HEK293 (cell line): ENCODE results near the gene SWAP70.

Source experiments
- ATF2 ChIP-seq: fragments of 450-650 bp; formaldehyde crosslinking; IDR thresholded peaks from 2 replicates; pipeline ENCODE4 v1.5.1; 2016; ENCODE audit warnings: missing biosample characterization, missing genetic modification characterization, low read depth
- OSR2 ChIP-seq: fragments of 450-650 bp; formaldehyde crosslinking; IDR thresholded peaks from 2 replicates; pipeline ENCODE4 v1.5.1; 2016; ENCODE audit warnings: missing biosample characterization, missing genetic modification characterization
- TCF7L2 ChIP-seq: IDR thresholded peaks from 2 replicates; pipeline ENCODE4 v1.6.1; 2011; ENCODE audit warnings: low read depth, mild to moderate bottlenecking, inconsistent platforms, low read length, moderate library complexity, borderline replicate concordance
- YY1 ChIP-seq: fragments of 450-650 bp; formaldehyde crosslinking; IDR thresholded peaks from 2 replicates; pipeline ENCODE4 v1.5.1; 2018; ENCODE audit warnings: missing biosample characterization, missing genetic modification characterization
- ZNF138 ChIP-seq: fragments of 450-650 bp; formaldehyde crosslinking; IDR thresholded peaks from 2 replicates; pipeline ENCODE4 v1.5.1; 2016; ENCODE audit warnings: missing biosample characterization, missing genetic modification characterization, borderline replicate concordance
- ZNF335 ChIP-seq: fragments of 450-650 bp; formaldehyde crosslinking; conservative IDR thresholded peaks from 2 replicates; pipeline ENCODE4 v1.5.1; 2016; ENCODE audit warnings: missing biosample characterization, missing genetic modification characterization
- ZNF558 ChIP-seq: fragments of 450-650 bp; formaldehyde crosslinking; IDR thresholded peaks from 2 replicates; pipeline ENCODE4 v1.5.1; 2016; ENCODE audit warnings: missing biosample characterization, missing genetic modification characterization
- ZSCAN4 ChIP-seq: fragments of 450-650 bp; formaldehyde crosslinking; IDR thresholded peaks from 2 replicates; pipeline ENCODE4 v1.5.1; 2017; ENCODE audit warnings: missing biosample characterization, missing genetic modification characterization
- TF ChIP-seq, protein P1 (sequence below): fragments of 450-650 bp; formaldehyde crosslinking; conservative IDR thresholded peaks from 2 replicates; pipeline ENCODE4 v1.5.1; 2016; ENCODE audit warnings: low read depth, missing biosample characterization, missing genetic modification characterization
- TF ChIP-seq, protein P2 (sequence below): fragments of 450-650 bp; formaldehyde crosslinking; IDR thresholded peaks from 2 replicates; pipeline ENCODE4 v1.5.1; 2016; ENCODE audit warnings: missing biosample characterization, missing genetic modification characterization
- TF ChIP-seq, protein P3 (sequence below): fragments of 450-650 bp; formaldehyde crosslinking; IDR thresholded peaks from 2 replicates; pipeline ENCODE4 v1.5.1; 2016; ENCODE audit warnings: missing biosample characterization, missing genetic modification characterization, borderline replicate concordance

- TF ChIP-seq, protein P1, sequence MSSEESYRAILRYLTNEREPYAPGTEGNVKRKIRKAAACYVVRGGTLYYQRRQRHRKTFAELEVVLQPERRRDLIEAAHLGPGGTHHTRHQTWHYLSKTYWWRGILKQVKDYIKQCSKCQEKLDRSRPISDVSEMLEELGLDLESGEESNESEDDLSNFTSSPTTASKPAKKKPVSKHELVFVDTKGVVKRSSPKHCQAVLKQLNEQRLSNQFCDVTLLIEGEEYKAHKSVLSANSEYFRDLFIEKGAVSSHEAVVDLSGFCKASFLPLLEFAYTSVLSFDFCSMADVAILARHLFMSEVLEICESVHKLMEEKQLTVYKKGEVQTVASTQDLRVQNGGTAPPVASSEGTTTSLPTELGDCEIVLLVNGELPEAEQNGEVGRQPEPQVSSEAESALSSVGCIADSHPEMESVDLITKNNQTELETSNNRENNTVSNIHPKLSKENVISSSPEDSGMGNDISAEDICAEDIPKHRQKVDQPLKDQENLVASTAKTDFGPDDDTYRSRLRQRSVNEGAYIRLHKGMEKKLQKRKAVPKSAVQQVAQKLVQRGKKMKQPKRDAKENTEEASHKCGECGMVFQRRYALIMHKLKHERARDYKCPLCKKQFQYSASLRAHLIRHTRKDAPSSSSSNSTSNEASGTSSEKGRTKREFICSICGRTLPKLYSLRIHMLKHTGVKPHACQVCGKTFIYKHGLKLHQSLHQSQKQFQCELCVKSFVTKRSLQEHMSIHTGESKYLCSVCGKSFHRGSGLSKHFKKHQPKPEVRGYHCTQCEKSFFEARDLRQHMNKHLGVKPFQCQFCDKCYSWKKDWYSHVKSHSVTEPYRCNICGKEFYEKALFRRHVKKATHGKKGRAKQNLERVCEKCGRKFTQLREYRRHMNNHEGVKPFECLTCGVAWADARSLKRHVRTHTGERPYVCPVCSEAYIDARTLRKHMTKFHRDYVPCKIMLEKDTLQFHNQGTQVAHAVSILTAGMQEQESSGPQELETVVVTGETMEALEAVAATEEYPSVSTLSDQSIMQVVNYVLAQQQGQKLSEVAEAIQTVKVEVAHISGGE (tag by site-specific recombination), result no peak
- TF ChIP-seq ZSCAN4 (tag by site-specific recombination) (no peak), OSR2 (tag by site-specific recombination) (no peak), ZNF138 (tag by site-specific recombination) (no peak), ZNF335 (tag by site-specific recombination) (no peak), ZNF558 (tag by site-specific recombination) (no peak), YY1 (tag by site-specific recombination) (no peak), ATF2 (no peak), TCF7L2 (no peak)
- TF ChIP-seq, protein P2, sequence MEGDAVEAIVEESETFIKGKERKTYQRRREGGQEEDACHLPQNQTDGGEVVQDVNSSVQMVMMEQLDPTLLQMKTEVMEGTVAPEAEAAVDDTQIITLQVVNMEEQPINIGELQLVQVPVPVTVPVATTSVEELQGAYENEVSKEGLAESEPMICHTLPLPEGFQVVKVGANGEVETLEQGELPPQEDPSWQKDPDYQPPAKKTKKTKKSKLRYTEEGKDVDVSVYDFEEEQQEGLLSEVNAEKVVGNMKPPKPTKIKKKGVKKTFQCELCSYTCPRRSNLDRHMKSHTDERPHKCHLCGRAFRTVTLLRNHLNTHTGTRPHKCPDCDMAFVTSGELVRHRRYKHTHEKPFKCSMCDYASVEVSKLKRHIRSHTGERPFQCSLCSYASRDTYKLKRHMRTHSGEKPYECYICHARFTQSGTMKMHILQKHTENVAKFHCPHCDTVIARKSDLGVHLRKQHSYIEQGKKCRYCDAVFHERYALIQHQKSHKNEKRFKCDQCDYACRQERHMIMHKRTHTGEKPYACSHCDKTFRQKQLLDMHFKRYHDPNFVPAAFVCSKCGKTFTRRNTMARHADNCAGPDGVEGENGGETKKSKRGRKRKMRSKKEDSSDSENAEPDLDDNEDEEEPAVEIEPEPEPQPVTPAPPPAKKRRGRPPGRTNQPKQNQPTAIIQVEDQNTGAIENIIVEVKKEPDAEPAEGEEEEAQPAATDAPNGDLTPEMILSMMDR, result no peak
- TF ChIP-seq, protein P3, sequence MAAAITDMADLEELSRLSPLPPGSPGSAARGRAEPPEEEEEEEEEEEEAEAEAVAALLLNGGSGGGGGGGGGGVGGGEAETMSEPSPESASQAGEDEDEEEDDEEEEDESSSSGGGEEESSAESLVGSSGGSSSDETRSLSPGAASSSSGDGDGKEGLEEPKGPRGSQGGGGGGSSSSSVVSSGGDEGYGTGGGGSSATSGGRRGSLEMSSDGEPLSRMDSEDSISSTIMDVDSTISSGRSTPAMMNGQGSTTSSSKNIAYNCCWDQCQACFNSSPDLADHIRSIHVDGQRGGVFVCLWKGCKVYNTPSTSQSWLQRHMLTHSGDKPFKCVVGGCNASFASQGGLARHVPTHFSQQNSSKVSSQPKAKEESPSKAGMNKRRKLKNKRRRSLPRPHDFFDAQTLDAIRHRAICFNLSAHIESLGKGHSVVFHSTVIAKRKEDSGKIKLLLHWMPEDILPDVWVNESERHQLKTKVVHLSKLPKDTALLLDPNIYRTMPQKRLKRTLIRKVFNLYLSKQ, result no peak
These were observed 120.9 kb downstream of the SWAP70 start for GRCh38 chr11:9784602-9785315.
